Peyer's patch (tissue), 4 donors: ENCODE data around the gene COLGALT1.

ENCODE experiments used
- POLR2A ChIP-seq, 2 donors: fragments of 450-650 bp; IDR thresholded peaks; one replicate each; pipeline ENCODE4 v1.5.1; 2017; ENCODE audit warnings: antibody characterized with exemption in 2 of 2, mild to moderate bottlenecking in 2 of 2, moderate library complexity in 2 of 2
- TF ChIP-seq, protein P1 (sequence below), 6 experiments: fragments of 450-650 bp in 4 of 6; fragments of 200-600 bp in 2 of 6; sonication (generic) in 1 of 6; IDR thresholded peaks; one replicate each; pipeline ENCODE4 v1.5.1; 2017 to 2019; ENCODE audit warnings: antibody characterized with exemption in 6 of 6, mild to moderate bottlenecking in 3 of 6, moderate library complexity in 1 of 6

DNA sequence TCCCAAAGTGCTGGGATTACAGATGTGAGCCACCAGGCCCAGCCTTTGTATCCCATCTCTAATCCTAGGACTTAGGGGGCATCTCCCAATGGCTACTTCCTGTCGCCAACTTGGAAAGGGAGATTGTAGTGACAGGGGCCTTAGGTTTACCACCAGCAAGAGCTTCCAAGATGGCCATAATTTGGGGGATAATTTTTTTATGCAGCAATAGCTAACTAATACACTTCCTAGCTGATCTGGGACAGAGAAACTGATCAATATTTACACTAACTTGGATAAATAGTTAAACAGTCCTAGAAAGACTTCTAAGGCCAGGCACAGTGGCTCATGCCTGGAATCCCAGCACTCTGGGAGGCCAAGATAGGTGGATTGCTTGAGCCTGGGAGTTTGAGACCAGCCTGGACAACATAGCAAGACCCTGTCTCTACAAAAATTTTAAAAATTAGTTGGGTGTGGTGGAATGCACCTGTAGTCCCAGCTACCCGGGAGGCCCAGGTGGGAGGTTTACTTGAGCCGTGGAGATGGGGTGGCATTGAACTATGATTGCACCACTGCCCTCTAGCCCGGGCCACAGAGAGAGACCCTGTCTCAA lies 5.3 kb upstream of the COLGALT1 start:
- TF ChIP-seq, protein P1, sequence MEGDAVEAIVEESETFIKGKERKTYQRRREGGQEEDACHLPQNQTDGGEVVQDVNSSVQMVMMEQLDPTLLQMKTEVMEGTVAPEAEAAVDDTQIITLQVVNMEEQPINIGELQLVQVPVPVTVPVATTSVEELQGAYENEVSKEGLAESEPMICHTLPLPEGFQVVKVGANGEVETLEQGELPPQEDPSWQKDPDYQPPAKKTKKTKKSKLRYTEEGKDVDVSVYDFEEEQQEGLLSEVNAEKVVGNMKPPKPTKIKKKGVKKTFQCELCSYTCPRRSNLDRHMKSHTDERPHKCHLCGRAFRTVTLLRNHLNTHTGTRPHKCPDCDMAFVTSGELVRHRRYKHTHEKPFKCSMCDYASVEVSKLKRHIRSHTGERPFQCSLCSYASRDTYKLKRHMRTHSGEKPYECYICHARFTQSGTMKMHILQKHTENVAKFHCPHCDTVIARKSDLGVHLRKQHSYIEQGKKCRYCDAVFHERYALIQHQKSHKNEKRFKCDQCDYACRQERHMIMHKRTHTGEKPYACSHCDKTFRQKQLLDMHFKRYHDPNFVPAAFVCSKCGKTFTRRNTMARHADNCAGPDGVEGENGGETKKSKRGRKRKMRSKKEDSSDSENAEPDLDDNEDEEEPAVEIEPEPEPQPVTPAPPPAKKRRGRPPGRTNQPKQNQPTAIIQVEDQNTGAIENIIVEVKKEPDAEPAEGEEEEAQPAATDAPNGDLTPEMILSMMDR (IDR thresholded peaks at IDR 0.05), result no peak
- no peak for TF ChIP-seq POLR2A (IDR thresholded peaks at IDR 0.05)
